Breast epithelium (tissue), 3 donors: ENCODE data around the gene SYNJ1.

ENCODE experiments used
- POLR2A ChIP-seq: fragments of 450-650 bp; IDR thresholded peaks from one replicate; pipeline ENCODE4 v1.6.1; 2016; ENCODE audit warnings: antibody characterized with exemption, mild to moderate bottlenecking, moderate library complexity
- TF ChIP-seq, protein P1 (sequence below), 3 donors: fragments of 450-650 bp; IDR thresholded peaks; one replicate each; pipeline ENCODE4 v1.5.1; 2016 to 2017; ENCODE audit warnings: antibody characterized with exemption in 3 of 3, mild to moderate bottlenecking in 3 of 3, moderate library complexity in 3 of 3

DNA sequence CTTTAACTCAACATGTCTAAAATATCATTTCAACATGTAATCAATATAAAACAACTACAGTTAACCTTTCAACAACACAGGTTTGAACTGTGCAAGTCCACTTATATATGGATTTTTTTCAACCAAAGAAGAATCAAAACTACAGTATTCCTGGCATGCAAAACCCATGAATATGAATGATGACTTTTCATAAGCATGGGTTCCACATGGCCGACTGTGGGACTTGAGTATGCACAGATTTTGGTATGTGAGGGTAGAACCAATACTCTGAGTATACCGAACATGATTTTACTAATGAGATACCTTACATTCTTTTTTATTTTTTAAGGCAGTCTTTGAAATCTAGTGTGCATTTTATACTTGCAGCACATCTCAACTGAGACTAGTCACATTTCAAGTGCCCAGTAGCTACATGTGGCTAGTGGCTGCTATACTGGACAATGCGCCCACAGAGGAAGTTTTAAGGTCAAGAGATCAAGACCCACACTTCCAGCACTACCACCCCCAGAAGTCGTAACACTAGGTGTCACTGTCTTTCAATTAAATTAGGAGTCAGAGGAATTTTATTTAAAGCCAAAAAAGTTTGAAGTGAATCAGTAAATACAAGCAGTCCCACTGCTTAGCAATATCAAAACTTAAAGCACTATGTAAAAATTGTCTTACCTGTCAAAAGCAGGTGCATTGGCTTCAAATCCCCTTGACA lies 40.0 kb downstream of the SYNJ1 start:
- no peak for TF ChIP-seq POLR2A
- TF ChIP-seq, protein P1, sequence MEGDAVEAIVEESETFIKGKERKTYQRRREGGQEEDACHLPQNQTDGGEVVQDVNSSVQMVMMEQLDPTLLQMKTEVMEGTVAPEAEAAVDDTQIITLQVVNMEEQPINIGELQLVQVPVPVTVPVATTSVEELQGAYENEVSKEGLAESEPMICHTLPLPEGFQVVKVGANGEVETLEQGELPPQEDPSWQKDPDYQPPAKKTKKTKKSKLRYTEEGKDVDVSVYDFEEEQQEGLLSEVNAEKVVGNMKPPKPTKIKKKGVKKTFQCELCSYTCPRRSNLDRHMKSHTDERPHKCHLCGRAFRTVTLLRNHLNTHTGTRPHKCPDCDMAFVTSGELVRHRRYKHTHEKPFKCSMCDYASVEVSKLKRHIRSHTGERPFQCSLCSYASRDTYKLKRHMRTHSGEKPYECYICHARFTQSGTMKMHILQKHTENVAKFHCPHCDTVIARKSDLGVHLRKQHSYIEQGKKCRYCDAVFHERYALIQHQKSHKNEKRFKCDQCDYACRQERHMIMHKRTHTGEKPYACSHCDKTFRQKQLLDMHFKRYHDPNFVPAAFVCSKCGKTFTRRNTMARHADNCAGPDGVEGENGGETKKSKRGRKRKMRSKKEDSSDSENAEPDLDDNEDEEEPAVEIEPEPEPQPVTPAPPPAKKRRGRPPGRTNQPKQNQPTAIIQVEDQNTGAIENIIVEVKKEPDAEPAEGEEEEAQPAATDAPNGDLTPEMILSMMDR (IDR thresholded peaks at IDR 0.05) = no peak
